CD4-positive, alpha-beta T cell treated with Interleukin-12 subunit alpha and Interleukin-12 subunit beta, for 1 hour (primary cell): ENCODE measurements around the gene PLA2G3.
"Not testable (repeated sequence)": the region's sequence is repeated elsewhere in the genome, so short reads cannot be mapped to it uniquely, and the experiment has no call there.

Experiments
- DNase-seq: peaks from one replicate; pipeline ENCODE4 v3.0.0-alpha.2; 2020

The PLA2G3 gene

GRCh38 chr22:31139866-31140716, at the start of gene PLA2G3:
Gene PLA2G3 (minus strand): TSS chr22:31140508. CDS start chr22:31140354, 154 bp downstream.
- DNase-seq = no peak

DNA sequence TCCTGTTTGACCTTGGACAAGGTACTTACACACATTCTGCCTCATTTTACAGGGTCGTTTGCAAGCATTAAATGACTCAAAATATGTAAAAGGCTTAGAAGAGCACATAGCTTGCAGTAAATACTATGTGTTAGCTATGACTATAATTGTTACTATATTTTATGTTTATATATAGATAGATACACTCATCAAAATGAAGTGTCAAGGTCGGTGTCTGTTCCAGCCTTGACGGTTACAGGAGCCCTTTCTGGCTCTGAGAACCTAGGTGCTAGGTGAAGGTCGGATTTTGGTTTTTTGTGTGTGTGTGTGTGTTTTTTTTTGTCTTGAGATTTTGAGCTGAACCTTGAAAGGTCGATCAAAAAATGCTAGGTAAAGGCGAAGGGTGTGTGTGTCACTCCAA, 47.3 kb upstream of the PLA2G3 start:
- no peak for DNase-seq

DNA sequence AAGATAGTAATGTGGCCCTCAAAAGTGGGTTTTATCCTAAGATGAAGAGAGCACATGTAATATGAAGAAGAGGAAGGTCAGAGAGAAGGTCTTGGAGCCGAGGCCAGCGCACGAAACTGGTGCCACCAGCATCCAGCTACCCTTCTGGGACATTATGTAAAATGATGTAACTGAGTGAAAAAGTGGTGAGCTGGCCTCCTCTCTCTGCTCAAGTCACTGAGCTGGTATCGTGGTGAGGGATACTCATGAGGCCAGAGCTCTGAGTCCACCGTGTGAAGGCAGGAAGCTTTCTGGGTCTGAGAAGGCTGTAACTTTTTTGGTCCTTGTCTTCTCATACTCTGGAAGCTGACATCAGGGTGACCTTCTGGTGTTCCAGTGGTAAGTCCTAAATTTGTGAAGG, 44.7 kb upstream of the PLA2G3 start:
- DNase-seq = no peak

DNA sequence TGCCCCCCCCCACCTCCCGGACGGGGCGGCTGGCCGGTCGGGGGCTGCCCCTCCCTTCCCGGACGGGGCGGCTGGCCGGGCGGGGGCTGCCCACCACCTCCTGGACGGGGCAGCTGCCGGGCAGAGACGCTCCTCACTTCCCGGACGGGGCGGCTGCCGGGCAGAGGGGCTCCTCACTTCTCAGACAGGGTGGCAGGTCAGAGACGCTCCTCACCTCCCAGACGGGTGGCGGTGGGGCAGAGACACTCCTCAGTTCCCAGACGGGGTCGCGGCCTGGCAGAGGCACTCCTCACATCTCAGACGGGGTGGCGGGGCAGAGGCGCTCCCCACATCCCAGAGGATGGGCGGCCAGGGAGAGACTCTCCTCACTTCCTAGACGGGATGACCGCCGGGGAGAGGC, 43.7 kb upstream of the PLA2G3 start:
- no peak for DNase-seq

DNA sequence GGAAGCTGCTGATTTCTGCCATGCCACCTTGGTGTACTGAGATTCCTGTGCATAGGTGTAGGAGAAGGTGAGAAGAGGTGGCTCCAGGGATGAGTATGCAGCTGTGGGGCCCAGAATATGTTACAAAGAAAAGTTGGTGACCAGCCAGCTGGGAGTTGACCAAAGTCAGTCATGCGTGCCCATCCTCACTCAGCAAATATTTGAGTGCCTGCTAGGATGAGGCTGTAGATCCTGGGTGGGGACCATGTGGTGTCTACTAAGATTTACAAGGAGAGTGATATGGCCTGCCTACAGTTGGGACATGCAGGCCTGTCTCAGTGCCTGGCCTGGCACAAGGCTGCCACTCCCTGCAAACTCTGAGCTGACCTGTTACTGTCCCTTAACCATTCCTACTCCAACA, 39.0 kb upstream of the PLA2G3 start:
- DNase-seq = no peak

- no peak for DNase-seq
Observed at GRCh38 chr22:31178859-31179258, 38.6 kb upstream of the PLA2G3 start.

- DNase-seq = no peak
Observed at GRCh38 chr22:31177420-31178162, 37.3 kb upstream of the PLA2G3 start.

DNA sequence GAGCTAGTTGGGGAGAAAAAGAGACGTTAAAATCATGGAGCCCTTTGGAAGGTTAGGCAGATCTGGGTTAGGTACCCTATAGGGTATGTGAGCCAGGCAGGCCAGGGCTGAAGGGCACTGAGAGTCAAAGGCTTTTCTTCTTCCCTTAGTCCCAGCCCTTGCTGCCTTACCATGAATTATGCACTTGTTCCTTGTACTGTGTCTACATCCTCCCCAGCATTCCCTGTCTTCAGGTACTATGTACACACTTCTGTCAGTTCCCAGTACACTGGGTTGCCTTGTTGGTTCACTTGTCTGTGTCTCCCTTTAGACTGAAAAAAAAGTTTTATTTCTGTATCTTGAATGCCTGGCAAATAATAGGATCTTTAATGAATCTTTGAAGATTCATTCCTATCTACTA, 36.6 kb upstream of the PLA2G3 start:
- DNase-seq = no peak

DNA sequence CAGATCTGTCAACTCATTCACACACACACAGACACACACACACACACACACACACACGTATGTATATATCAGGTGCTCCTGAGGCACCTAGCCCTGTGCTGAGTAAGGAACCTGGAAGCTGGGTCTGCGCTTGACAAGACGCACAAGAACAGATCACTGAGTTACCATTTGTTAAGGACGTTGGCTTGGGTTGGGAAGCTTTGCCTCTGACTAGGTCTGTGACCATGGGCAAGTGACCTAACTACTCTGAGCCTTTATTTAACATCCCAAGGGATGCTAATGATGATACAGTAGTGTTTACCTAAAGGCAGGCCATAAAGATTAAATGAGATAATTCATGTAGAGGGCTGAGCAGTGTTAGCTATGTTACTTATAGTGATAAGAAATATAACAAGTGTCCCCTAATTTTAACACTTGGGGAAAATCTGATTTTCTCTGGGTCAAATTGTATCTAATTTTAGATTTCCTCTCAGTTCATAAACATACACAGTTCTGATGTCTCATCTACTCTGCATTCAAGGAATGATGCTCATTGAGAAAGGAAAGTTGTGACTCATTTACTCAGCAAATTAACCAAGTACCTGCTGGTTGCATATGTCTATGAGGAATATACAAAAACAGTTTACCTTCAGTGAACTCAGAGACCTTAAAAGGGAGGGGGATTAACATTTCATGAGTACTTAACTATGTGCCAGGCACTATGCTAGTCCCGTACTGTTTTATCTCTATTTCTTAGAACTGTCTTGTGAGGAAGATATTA, 33.3 kb upstream of the PLA2G3 start:
- DNase-seq = no peak

DNA sequence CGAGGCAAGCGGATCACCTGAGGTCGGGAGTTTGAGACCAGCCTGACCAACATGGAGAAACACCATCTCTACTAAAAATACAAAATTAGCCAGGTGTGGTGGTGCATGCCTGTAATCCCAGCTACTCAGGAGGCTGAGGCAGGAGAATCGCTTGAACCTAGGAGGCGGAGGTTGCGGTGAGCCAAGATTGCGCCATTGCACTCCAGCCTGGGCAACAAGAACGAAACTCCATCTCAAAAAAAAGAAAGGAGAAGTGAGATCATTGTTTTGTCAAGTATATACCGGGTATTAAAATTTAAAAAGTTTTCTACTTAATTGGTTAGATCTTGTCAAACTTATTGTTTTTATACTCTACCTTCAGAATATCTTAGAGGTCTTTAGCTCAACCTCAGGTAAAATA, 31.4 kb upstream of the PLA2G3 start:
- DNase-seq = not testable (repeated sequence)

GRCh38 chr22:31170971-31171370, 30.7 kb upstream of the PLA2G3 start:
- no peak for DNase-seq

- no peak for DNase-seq
Observed at GRCh38 chr22:31162015-31162765, 21.9 kb upstream of the PLA2G3 start.

- DNase-seq = no peak
Observed at GRCh38 chr22:31161386-31161785, 21.1 kb upstream of the PLA2G3 start.

- DNase-seq = peak; percentile 10
Observed at GRCh38 chr22:31160328-31160978, 20.1 kb upstream of the PLA2G3 start.

DNA sequence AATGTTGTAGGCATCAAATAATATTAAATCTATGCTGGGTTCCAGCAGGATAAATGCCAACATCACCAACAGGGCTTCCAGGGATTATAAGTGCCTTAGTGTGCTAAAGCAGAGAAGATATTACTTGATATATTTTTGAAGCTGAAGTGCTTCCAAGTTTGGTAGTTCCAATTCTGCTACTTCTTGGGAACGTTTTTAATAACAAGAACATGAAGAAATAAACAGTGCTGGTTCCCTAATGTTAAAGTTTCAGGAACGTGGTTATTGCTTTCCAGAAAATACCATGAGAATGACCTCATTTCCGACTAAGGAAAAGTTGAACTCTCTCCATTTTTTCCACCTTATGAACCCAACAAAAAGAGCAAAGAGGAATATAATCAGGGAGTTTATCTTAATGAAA, 15.1 kb upstream of the PLA2G3 start:
- no peak for DNase-seq

DNA sequence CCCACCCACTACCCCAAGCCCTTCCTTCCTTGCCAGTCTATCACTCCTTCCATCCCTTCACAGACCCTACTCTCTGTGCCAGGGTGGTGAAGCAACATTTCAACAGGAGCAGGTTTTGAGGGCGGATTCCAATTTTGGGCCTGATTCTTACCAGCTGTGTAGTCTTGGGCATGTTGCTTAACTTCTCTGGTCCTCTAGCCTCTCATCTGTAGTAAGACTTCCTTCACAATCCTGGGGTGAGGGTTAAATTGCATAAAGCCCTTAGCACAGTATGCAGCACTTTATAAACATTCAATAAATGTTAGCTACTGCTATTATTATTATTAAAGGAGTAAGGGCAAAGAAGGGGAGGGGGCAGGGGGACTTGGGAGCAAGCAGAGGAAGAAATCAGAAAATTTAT, 14.7 kb upstream of the PLA2G3 start:
- no peak for DNase-seq

DNA sequence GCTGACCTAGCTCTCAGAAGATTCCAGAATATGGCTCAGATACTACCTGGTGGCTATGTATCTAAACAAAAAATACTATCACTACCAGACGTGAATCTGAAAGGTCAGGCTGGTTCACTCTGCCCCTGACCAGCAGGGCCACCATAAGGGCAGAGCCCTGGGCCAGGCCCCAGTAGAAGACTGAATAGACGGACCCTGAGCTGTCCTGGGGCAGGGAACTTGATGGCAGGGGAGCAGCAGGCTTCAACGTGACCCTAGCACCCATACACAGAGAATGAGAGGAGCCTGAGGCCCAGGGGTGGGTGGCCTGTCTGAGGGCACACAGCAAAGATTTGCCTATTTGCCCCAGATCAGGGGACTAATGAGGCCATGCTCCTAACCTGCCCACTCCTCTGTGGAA, 13.0 kb upstream of the PLA2G3 start:
- no peak for DNase-seq

- no peak for DNase-seq
Observed at GRCh38 chr22:31151872-31152271, 11.6 kb upstream of the PLA2G3 start.

DNA sequence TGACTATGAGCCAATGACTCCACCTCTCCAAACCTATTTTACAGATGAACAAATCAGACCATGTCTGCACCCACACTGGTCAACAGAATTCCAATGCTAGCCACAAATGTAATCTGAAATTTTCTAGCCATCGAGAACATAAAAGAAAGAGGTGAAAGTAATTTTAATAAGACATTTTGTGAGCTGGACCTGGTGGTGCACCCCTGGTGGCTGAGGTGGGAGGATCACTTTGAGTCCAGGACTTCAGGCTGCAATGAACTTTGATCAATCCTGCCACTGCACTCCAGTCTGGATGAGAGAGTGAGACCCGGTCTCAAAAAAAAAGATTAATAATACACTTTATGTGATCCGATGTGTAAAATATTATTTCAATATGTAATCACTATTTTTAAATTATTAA, 10.3 kb upstream of the PLA2G3 start:
- no peak for DNase-seq

- peak; percentile 42 for DNase-seq
Observed at GRCh38 chr22:31148953-31149627, 8.8 kb upstream of the PLA2G3 start.

DNA sequence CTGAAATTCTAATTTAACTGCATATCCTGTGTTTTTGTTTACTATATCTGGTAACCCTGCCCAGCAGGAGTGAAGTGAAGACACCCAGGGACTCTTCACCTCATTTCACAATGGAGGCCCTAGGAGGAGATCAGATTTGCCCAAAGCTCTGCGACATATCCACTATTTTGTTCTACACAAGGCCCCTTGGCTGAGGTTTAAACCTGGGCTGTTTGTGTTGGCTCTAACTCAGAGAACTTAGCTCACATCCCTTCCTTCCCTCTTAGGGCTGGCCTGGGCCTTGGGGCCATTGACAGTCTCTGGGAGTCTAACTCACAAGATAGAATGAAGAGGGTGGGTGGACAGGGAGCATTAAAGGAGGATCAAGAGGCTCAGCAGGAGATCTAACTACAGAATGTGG, 8.2 kb upstream of the PLA2G3 start:
- no peak for DNase-seq

DNA sequence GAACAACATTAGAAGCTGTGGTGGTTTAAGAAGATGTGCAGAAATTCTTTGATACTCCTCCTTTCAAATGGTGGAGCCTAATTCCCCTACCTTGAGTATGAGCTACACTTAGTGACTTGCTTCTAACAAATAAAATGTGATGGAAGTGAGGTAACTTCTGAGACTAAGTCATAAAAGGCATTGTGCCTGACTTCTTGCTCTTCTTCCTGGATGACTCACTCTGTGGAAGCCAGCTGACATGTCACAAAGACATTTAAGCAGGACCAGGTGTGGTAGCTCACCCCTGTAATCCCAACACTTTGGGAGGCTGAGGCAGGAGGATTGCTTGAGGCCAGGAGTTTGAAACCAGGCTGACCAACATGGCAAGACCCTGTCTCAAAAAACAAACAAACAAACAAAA, 3.9 kb upstream of the PLA2G3 start:
- no peak for DNase-seq
